ENCODE data around the gene PHF14. TPM values are rescaled to one million over a fixed set of nuclear protein-coding genes. Genes with fewer than 3 reads are reported as not detected.

The PHF14 gene
- total RNA-seq, 1 experiment from 2014 or later = 30.7 TPM

DNA sequence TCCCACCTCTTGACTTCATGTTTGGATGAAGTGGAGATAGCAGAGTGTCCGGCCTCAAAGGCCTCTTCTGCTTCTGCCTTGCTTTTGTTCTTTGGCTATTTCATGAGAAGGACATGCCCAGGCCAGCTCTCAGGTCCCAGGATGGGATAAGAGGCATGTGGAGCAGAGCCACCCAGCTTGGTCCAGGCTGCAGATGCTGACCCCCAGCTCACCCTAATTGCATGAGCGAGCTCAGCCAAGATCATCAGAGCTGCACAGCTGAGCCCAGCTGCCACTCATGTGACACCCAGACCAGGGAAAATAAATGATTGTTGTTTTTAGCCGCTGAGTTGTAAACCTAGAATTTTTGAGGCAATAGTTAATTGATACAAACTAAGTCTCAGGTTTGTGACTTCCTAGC, 230.0 kb downstream of the PHF14 start:
- DNase-seq (ENCODE audit: low read depth) = no peak

DNA sequence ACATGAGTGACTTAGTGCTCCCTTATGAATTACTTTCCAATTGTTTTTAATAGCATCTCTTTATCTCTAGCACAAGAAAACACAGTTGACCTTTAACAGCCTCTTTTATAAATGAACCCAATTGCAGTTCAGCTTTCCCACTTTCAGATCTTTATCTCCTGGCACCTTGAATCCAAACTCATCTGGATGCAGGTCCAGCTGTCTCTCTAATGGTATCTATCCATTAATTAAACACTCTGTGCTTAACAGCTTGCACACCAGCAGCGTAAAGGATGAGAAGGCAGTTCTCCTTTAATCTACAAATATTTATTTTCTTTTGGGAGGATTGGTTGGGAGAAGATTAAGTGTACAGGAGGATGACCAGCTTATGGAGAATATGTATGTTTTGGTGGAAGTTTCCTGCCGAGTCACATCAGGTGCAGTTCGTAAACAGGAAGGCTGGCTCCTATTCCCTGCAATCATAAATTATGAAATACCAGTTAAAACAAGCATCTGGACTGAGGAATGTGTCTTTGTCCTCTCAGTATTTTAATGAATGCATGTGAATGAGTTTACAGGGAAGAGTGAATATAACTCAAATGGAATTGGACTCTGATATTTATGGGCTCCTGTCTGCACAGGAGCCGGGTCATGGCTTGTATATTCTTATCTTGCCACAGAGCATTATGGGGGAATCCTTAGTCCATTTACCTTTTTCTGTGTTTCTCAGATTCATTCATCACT, 232.7 kb downstream of the PHF14 start:
- no peak for DNase-seq (ENCODE audit: low read depth)

DNA sequence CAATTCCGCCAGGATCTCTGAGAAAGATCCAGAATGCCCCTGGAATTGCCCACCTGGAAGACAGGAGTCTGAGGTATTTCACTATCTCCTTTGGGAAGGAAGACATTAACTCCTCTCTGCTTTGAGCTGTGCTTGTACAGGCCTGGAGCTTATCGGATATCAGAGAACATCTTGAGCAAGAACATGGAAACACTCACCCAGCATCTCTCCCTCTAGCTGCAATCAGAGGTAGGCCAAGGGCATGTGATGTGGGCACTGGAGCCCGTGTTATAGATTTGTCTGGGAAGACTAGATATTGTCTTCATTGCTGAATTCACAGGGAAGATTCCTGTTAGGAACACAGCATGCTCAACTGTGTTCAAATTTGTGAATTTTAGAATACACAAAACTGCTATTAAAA, 233.9 kb downstream of the PHF14 start:
- no peak for DNase-seq (ENCODE audit: low read depth)

DNA sequence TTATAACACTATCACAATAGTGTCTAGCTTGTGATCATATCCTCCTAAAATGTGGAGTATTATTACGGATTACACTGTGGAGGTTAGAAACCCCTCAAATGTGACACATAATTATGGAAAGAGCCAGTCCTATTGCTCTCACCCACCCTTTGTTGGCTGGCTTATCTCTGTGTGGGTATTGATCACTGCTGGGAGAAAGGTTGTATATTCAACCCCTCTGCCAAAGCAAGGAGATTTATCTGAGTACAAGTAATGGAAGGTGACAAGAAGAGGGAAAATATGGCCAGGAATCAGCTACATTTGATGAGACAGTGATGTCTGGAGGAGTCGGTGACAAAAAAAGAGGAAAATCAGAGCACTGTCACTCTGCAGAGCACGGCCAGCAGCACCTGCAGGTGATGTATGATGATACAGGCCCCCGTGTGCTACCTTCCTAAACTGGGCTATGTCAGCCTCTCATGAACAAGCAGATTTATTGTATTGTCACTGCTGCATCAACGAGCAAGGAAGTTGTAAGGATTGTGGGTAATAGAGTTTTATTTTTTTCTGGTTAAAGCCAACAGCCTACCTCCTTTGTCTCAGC, 235.3 kb downstream of the PHF14 start:
- DNase-seq (ENCODE audit: low read depth) = no peak

DNA sequence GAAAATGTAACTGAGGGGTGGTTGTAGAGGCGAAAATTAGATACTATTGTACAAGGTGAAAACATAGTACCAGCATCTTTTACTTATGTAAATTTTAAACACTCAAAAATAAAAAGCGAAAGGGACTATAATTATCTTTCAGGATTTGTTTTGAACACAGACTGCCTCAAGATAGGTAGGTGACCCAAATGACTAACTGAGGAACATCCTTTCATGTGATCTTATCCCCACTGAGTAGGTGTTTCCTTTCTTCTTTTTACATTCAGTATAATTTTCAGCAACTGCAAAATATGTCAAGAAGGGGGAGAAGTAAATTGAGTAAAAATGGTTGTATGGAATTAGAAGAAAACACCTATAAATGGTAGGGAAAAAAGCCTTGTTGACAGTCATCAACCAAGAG, 236.7 kb downstream of the PHF14 start:
- DNase-seq (ENCODE audit: low read depth) = no peak

DNA sequence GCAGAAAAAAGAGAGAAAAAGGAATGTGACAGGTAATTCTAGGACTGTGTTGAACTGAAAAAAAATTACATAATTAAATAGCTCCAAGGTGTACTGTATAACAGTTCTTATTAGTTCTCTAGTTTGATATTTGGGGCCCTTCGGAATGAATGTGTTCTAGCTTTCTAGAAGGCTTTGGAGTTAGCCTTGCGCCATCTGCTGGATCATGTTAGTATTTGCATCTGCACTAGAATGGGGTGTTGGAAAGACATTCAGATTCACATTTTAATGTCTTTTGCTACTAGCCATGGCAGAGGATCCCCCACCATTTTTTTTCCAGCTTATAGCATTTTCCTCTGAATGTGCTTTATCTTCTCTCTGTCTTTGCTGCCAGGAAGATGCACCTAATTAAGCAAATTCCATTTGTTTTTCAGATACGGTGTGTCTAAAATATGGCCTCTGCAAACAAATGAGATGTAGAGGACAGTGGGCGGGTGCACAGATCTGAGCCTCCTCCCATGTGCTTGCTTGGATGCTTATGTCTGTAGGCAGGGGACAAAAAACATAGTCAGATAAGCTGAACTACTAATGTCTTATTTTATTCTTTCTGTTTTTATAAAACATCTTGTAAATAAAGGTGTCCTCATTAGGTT, 238.5 kb downstream of the PHF14 start:
- peak; percentile 51 for DNase-seq (ENCODE audit: low read depth)

DNA sequence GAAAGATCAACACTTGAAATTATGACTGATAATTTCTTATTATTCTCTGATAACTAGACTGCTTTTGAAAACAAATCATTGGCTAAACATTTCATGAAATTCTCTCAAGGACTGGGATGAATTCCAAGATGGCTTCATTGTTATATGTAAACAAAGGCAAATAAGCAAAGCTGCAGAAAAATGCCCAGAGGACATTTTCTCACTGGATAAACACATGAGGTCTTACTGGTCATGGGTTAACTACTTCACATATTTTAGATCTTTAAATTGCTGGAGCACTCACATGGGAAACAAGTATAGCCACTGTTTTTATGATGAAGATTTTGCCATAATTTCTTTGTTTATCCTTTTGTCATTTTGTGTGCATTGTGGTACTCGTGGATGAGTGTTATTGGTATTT, 239.1 kb downstream of the PHF14 start:
- no peak for DNase-seq (ENCODE audit: low read depth)

DNA sequence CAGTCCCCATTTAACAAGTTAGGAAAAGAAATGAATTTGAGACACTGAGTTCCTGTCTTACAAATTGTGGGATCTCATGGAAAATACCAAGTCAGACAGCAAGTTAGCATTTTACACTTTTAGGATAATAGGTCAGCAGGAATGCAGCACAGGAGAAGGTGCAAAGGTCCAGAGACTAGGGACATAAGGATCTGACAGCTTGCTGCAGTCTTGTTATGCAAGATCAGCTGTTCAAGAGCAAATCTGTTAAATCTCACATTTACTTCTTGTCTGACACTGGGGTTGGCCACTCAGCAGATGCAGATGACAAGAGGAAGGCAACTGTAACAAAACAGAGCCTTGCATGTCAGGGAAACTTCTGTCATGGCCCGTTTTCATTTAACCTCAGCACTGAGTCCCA, 239.6 kb downstream of the PHF14 start:
- no peak for DNase-seq (ENCODE audit: low read depth)

DNA sequence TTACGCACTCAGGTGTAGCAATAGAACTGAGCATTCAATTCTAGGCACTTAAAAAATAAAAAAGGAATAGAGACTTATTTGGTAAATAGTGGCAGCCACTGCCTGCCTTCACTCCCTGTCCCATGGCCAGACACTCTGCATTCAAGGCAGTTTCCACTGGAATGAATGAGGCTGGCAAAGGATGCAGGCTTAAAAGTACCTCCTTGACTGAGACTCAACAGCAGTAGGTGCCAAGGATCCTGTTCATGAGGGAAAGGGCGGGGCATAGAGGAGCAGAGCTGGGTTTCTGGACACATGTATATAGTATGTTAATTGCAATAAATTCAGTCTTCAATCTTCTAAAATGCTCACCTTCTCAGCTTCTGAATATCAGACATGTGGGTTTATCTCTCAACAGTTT, 242.6 kb downstream of the PHF14 start:
- DNase-seq (ENCODE audit: low read depth) = no peak

DNA sequence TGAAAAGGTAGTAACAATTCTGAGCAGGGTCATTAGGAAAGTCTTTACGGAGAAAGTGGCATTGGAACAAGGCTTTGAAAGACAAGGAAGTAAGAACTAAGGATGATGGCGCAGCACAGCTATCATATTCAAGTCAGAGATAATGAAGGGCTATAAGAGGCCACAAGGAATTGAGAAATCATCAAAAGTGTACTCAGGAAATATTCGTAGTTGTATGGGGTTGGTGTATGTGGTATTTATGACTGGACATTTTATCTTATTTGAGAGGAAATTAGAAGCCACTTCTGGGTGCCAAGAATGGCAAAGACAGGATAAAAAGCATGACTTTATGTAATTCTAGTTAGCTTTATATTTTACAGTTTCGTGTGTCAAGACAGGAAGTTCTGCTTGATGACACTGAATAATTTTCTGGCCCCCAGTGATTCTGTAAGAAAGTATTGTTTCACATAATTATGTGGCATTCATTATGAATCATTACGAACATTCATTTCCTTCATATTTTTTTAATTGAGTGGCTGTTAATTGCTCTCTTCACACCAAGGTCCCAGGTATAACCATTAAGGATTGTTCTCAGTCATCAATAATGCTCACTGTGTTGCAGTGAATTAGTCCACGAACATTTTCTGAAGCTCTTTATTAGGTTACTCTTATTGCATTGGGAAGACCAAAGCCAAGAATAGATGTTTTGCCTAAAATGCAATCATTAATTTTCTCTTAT, 244.3 kb downstream of the PHF14 start:
- DNase-seq (ENCODE audit: low read depth) = no peak

Measured in HT1080 (cell line).